Mesenchymal stem cell (in vitro differentiated cells and primary cell): ENCODE measurements around the gene SLC25A48.

ENCODE experiments used
- DNase-seq: peaks from one replicate; pipeline ENCODE4 v3.0.0-alpha.2; 2013
- H2AFZ ChIP-seq: one replicate; pipeline ENCODE4 v1.6.1; 2013; ENCODE audit warnings: low read depth, mild to moderate bottlenecking, control low read depth, inconsistent platforms, low read length, moderate library complexity
- H2AK5ac ChIP-seq: 2 replicates; pipeline ENCODE4 v1.6.1; 2013; ENCODE audit warnings: low read length, moderate library complexity, mild to moderate bottlenecking, inconsistent platforms; ENCODE audit not compliant: severe bottlenecking
- H2BK120ac ChIP-seq: one replicate; pipeline ENCODE4 v1.6.1; 2013; ENCODE audit warnings: low read depth, mild to moderate bottlenecking, inconsistent platforms, low read length, moderate library complexity
- H2BK12ac ChIP-seq, 2 experiments: one replicate each; pipeline ENCODE4 v1.6.1; 2013; ENCODE audit warnings: inconsistent platforms in 2 of 2, low read length in 2 of 2, mild to moderate bottlenecking in 2 of 2, moderate library complexity in 2 of 2, control low read depth in 1 of 2
- H2BK15ac ChIP-seq: one replicate; pipeline ENCODE4 v1.6.1; 2013; ENCODE audit warnings: mild to moderate bottlenecking, low read depth, inconsistent platforms; ENCODE audit not compliant: poor library complexity, severe bottlenecking
- H2BK5ac ChIP-seq: 2 replicates; pipeline ENCODE4 v1.6.1; 2013; ENCODE audit warnings: low read depth, mild to moderate bottlenecking, low read length, control low read depth, inconsistent platforms; ENCODE audit not compliant: poor library complexity, severe bottlenecking
- H3K14ac ChIP-seq, 2 experiments: one replicate each; pipeline ENCODE4 v1.6.1; 2013; ENCODE audit warnings: inconsistent platforms in 2 of 2, low read length in 2 of 2, control low read depth in 1 of 2, mild to moderate bottlenecking in 1 of 2, moderate library complexity in 1 of 2
- H3K18ac ChIP-seq, 2 experiments: one replicate each; pipeline ENCODE4 v1.6.1; 2013; ENCODE audit warnings: inconsistent platforms in 2 of 2, low read length in 2 of 2, control low read depth in 1 of 2, low read depth in 1 of 2, mild to moderate bottlenecking in 1 of 2
- H3K23ac ChIP-seq, 2 experiments: one replicate each; pipeline ENCODE4 v1.6.1; 2013; ENCODE audit warnings: inconsistent platforms in 2 of 2, low read length in 2 of 2, mild to moderate bottlenecking in 2 of 2, moderate library complexity in 2 of 2, control low read depth in 1 of 2
- H3K27ac ChIP-seq: 2 replicates; pipeline ENCODE4 v1.5.1; 2013; ENCODE audit warnings: mild to moderate bottlenecking, moderate library complexity, low read length, control low read depth, inconsistent platforms; ENCODE audit not compliant: poor library complexity, severe bottlenecking
- H3K27me3 ChIP-seq, 2 experiments: 2 replicates each; pipeline versions ENCODE4 v1.6.1 to v1.7.0; 2013; ENCODE audit warnings: low read length in 2 of 2, mild to moderate bottlenecking in 2 of 2, moderate library complexity in 2 of 2, control low read depth in 1 of 2, inconsistent platforms in 1 of 2; ENCODE audit not compliant: control insufficient read depth in 1 of 2, insufficient read depth in 1 of 2
- H3K36me3 ChIP-seq, 2 experiments: 2 replicates each; pipeline versions ENCODE4 v1.6.1 to v1.7.0; 2013; ENCODE audit warnings: low read length in 2 of 2, control low read depth in 1 of 2, inconsistent platforms in 1 of 2, low read depth in 1 of 2, mild to moderate bottlenecking in 1 of 2; ENCODE audit not compliant: insufficient read depth in 2 of 2, control insufficient read depth in 1 of 2
- H3K4ac ChIP-seq, 2 experiments: one replicate each; pipeline ENCODE4 v1.6.1; 2013; ENCODE audit warnings: inconsistent platforms in 2 of 2, low read length in 2 of 2, mild to moderate bottlenecking in 2 of 2, moderate library complexity in 2 of 2, control low read depth in 1 of 2, low read depth in 1 of 2
- H3K4me1 ChIP-seq: 2 replicates; pipeline ENCODE4 v1.6.1; 2013; ENCODE audit warnings: low read depth, low read length, control low read depth; ENCODE audit not compliant: control insufficient read depth, insufficient read depth
- H3K4me2 ChIP-seq: 2 replicates; pipeline ENCODE4 v1.6.1; 2013; ENCODE audit warnings: low read length, mild to moderate bottlenecking, inconsistent platforms; ENCODE audit not compliant: poor library complexity, severe bottlenecking
- H3K4me3 ChIP-seq, 2 experiments: 2 replicates each; pipeline versions ENCODE4 v1.5.1 to v1.7.0; 2013; ENCODE audit warnings: low read length in 2 of 2, mild to moderate bottlenecking in 2 of 2, control low read depth in 1 of 2, low read depth in 1 of 2; ENCODE audit not compliant: insufficient read depth in 1 of 2
- H3K79me1 ChIP-seq: replicated peaks from 2 replicates; pipeline ENCODE4 v1.6.1; 2013; ENCODE audit warnings: mild to moderate bottlenecking, control low read depth, low read length, inconsistent platforms; ENCODE audit not compliant: poor library complexity, severe bottlenecking
- H3K9ac ChIP-seq: 2 replicates; pipeline ENCODE4 v1.7.0; 2013; ENCODE audit warnings: mild to moderate bottlenecking, low read length, moderate library complexity
- H3K9me3 ChIP-seq: 2 replicates; pipeline ENCODE4 v1.7.0; 2013; ENCODE audit warnings: mild to moderate bottlenecking, low read length; ENCODE audit not compliant: control insufficient read depth
- H4K8ac ChIP-seq: one replicate; pipeline ENCODE4 v1.6.1; 2013; ENCODE audit warnings: inconsistent platforms, mild to moderate bottlenecking, low read length, moderate library complexity
- H4K91ac ChIP-seq: one replicate; pipeline ENCODE4 v1.6.1; 2013; ENCODE audit warnings: mild to moderate bottlenecking, low read length, inconsistent platforms
- WGBS: methylation state at CpG from one replicate; pipeline ENCODE4 v1.1.7; 2013; ENCODE audit warnings: mixed read lengths; 5-methylcytosine and 5-hydroxymethylcytosine counted together

Gene SLC25A48

DNA sequence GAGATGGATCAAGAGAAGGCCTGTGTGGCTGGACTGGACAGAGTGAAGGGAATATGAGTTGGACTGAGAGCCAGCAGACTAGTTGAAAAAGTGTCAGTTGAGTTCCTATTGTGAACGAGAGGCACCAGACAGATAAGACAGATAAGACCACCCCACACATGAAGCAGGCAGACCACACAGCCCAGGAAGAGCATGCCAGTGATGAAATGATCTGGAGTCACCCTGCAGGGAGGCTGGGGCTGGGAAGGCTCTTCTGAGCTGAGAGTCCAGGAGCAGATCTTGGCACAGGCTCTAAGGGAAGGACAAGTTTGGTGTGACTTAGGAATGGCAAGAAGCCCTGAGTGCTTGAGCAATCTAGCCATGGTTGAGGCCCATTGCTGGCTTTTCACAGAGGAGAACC is 10.6 kb upstream of the SLC25A48 start:
- no peak overlapping the region for H2BK12ac ChIP-seq
- H4K91ac ChIP-seq = no peak overlapping the region
- no peak overlapping the region for H2AK5ac ChIP-seq
- no peak overlapping the region for H3K4ac ChIP-seq
- WGBS = 71% methylated on average over 1 of the region's 1 CpG
- H3K4me3 ChIP-seq = no peak overlapping the region
- H2BK120ac ChIP-seq = no peak overlapping the region
- no peaks in the 10 kb centered on the region for H3K36me3 ChIP-seq
- no peak overlapping the region for H3K14ac ChIP-seq
- no peak overlapping the region for H2AFZ ChIP-seq
- H3K4me2 ChIP-seq = no peak overlapping the region
- no peak overlapping the region for H3K18ac ChIP-seq
- no peak overlapping the region for H3K27ac ChIP-seq
- no peaks in the 10 kb centered on the region for H3K4me1 ChIP-seq
- no peaks in the 10 kb centered on the region for H3K9me3 ChIP-seq
- no peak overlapping the region for H4K8ac ChIP-seq
- H3K9ac ChIP-seq = no peak overlapping the region
- no peak overlapping the region for H2BK15ac ChIP-seq
- no peak overlapping the region for H3K23ac ChIP-seq
- H3K79me1 ChIP-seq = no peaks in the 10 kb centered on the region
- DNase-seq = no peak
- no peak overlapping the region for H2BK5ac ChIP-seq
- peaks cover 24 to 41% of the 10 kb centered on the region in 2 experiments for H3K27me3 ChIP-seq

DNA sequence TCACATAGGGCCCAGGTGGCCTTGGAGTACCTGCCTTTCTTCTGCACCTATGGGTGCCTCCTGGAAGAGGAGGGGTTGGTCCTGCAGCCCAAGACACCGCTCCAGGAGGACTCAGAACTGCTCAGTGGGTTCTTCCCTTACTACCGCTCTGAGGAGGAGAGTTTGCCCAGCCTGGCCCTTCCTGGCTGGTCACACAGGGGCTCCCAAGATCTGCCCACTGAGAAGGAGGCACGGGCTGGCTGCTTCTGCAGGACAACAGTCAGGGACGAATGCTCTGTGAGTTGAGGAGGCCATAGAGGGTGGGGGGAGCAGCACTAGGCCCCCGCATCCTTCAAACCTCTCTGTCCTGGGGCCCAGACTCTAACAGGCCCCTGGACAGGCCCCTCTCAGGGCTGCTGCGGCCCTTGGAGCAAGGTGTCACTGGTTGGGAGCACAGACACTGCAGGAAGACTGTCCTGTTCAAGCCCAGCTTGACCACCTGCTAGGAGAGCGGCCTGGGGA is 9.9 kb upstream of the SLC25A48 start:
- Histone ChIP-seq H3K4me1 (no peaks in the 10 kb centered on the region), H3K23ac (no peak overlapping the region), H3K4me3 (no peak overlapping the region), H2AFZ (no peak overlapping the region), H3K79me1 (no peaks in the 10 kb centered on the region), H3K14ac (no peak overlapping the region), H3K18ac (no peak overlapping the region), H3K4ac (no peak overlapping the region), H4K91ac (no peak overlapping the region), H3K9me3 (no peaks in the 10 kb centered on the region), H4K8ac (no peak overlapping the region), H2BK15ac (no peak overlapping the region), H2AK5ac (no peak overlapping the region), H2BK120ac (no peak overlapping the region), H3K27me3 (peaks cover 30 to 48% of the 10 kb centered on the region in 2 experiments), H3K9ac (no peak overlapping the region), H3K4me2 (no peak overlapping the region), H2BK5ac (no peak overlapping the region), H2BK12ac (no peak overlapping the region), H3K36me3 (no peaks in the 10 kb centered on the region), H3K27ac (no peak overlapping the region)
- 83% methylated on average over 7 of the region's 7 CpGs for WGBS
- DNase-seq = no peak

DNA sequence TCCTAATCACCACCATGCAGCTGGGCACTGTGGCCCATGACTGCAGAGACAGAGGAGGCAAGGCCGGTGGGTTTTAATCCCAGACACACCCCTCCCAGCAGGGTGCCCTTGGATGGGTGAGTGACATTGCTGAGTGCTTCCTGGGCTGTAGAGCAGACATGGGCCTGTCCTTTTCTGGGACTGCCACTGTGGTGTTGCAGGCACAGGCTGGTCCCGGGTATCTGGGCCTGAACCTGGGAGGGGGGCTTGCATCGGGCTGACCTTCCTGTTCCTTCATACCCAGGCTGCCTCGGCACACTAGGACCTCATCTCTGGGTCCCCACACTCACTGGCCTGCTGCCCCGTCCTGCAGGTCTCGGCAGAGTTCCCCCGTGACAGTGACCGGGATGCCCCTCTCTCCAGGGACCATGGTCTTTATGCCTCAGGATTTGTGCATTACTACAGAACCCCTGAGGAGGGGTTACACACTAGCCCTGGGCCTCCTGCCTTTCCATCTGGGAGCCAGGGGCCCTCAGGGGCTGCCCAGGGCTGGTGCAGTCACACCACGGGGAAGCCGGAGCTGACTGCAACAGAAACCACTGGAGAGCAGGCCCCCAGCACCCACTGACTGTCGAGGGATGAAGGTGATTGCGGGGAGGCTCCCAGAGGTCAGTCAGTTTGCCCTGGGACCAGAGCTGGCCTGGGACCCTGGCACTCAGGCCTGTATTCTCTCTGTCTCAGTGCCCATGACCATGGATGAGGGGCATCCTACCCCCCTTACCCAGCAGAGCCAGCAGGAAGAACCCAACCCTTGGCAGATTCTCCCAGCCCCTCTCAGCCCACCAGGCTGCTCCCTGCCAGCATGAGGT is 8.9 kb upstream of the SLC25A48 start:
- no peak overlapping the region for H3K4me2 ChIP-seq
- H3K36me3 ChIP-seq = no peaks in the 10 kb centered on the region
- H2BK12ac ChIP-seq = no peak overlapping the region
- no peaks in the 10 kb centered on the region for H3K4me1 ChIP-seq
- H3K4me3 ChIP-seq = peak overlapping the region in 1 of 2 experiments; percentile 7
- 77% methylated on average over 11 of the region's 12 CpGs for WGBS
- H3K79me1 ChIP-seq = no peaks in the 10 kb centered on the region
- H2BK15ac ChIP-seq = no peak overlapping the region
- H3K4ac ChIP-seq = no peak overlapping the region
- no peak overlapping the region for H2AFZ ChIP-seq
- no peak overlapping the region for H3K14ac ChIP-seq
- H3K27ac ChIP-seq = no peak overlapping the region
- H2BK5ac ChIP-seq = no peak overlapping the region
- peaks cover 38 to 59% of the 10 kb centered on the region in 2 experiments for H3K27me3 ChIP-seq
- H3K18ac ChIP-seq = no peak overlapping the region
- no peak overlapping the region for H3K9ac ChIP-seq
- H4K91ac ChIP-seq = no peak overlapping the region
- no peak overlapping the region for H3K23ac ChIP-seq
- H2AK5ac ChIP-seq = no peak overlapping the region
- no peaks in the 10 kb centered on the region for H3K9me3 ChIP-seq
- no peak overlapping the region for H4K8ac ChIP-seq
- no peak overlapping the region for H2BK120ac ChIP-seq
- DNase-seq = no peak

DNA sequence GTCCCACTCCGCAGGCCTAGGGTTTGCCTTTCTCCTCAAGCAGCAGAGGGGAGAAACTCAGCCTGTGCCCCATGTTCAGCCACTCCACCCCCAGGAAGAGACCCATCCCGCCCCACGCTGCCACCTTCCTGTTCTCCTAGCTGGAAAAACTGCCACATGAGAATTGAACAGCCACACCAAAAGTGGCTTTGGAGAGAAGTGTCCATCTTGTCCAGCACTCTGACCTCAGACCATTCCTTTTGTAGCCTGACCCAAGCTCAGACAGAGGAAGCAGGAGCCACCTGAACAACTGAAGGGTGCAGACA is 8.3 kb upstream of the SLC25A48 start:
- H3K79me1 ChIP-seq = no peaks in the 10 kb centered on the region
- H3K4me3 ChIP-seq = peak overlapping the region in 1 of 2 experiments; percentile 7
- no peak overlapping the region for H3K14ac ChIP-seq
- 92% methylated on average over 3 of the region's 3 CpGs for WGBS
- no peak overlapping the region for H3K27ac ChIP-seq
- H2BK15ac ChIP-seq = no peak overlapping the region
- H2BK120ac ChIP-seq = no peak overlapping the region
- no peak overlapping the region for H4K91ac ChIP-seq
- no peak overlapping the region for H3K23ac ChIP-seq
- H3K18ac ChIP-seq = no peak overlapping the region
- no peak overlapping the region for H2BK5ac ChIP-seq
- no peak overlapping the region for H3K4me2 ChIP-seq
- H4K8ac ChIP-seq = no peak overlapping the region
- no peaks in the 10 kb centered on the region for H3K9me3 ChIP-seq
- H3K9ac ChIP-seq = no peak overlapping the region
- DNase-seq = no peak
- no peak overlapping the region for H2AK5ac ChIP-seq
- H2AFZ ChIP-seq = no peak overlapping the region
- no peaks in the 10 kb centered on the region for H3K36me3 ChIP-seq
- no peak overlapping the region for H3K4ac ChIP-seq
- peaks cover 43 to 59% of the 10 kb centered on the region in 2 experiments for H3K27me3 ChIP-seq
- no peak overlapping the region for H2BK12ac ChIP-seq
- H3K4me1 ChIP-seq = no peaks in the 10 kb centered on the region
